Dedifferentiated amniotic fluid mesenchymal stem cell (primary cell): ENCODE results near the gene PTPN3.
A peak's percentile ranks its signal among the peaks of the same experiment; 100 is the strongest.
"Not testable (repeated sequence)": the region's sequence is repeated elsewhere in the genome, so short reads cannot be mapped to it uniquely, and the experiment has no call there.

Experiments
- DNase-seq: peaks from one replicate; pipeline ENCODE4 v3.0.0-alpha.2; 2016; ENCODE audit errors: extremely low spot score

Gene PTPN3, protein sequence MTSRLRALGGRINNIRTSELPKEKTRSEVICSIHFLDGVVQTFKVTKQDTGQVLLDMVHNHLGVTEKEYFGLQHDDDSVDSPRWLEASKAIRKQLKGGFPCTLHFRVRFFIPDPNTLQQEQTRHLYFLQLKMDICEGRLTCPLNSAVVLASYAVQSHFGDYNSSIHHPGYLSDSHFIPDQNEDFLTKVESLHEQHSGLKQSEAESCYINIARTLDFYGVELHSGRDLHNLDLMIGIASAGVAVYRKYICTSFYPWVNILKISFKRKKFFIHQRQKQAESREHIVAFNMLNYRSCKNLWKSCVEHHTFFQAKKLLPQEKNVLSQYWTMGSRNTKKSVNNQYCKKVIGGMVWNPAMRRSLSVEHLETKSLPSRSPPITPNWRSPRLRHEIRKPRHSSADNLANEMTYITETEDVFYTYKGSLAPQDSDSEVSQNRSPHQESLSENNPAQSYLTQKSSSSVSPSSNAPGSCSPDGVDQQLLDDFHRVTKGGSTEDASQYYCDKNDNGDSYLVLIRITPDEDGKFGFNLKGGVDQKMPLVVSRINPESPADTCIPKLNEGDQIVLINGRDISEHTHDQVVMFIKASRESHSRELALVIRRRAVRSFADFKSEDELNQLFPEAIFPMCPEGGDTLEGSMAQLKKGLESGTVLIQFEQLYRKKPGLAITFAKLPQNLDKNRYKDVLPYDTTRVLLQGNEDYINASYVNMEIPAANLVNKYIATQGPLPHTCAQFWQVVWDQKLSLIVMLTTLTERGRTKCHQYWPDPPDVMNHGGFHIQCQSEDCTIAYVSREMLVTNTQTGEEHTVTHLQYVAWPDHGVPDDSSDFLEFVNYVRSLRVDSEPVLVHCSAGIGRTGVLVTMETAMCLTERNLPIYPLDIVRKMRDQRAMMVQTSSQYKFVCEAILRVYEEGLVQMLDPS

DNA sequence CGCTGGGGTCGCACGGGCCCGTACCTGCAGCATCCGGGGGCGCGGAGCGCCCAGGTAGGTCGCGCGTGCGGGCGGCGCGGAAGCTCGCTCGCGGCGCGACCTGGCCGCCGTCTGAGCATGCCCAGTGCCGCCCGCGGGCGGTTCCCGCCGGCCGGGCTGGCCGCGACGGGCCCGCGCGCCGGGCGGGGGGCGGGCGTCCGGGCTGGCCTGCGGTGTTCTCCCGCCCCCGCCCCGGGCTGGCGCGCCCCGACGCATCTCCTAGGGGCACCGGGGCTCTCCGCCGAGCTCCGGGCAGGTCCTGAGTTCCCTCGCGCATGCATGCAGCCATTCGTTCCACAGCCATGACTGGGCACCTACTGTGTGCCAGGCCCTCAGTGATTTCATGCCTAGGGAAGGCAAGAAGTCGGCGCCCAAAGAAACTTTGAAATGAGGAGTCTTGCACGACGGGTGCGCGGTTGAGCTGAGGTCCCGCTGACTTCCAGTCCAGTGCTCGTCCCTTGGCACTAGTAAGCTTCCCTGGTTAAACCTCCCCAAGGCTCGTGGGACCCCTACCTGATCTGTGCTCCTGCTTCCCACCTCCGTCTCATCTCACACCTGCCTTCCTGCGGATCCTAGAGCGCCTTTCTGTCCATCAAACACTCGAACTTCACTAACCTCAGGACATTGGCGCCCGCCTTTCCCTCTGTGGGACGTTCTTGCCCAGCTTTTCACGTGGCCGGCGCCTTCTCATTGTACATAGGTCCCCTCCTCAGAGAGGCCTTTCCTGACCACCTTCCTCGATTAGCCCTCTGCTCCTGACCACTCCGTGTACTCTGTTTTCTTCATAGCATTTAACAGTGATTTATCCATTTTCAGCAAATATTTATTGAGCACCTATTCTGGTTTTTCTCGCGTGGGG, at the start of gene PTPN3:
Gene PTPN3, minus strand, starts transcription at position 113 of the 898 bp plus-strand sequence. CDS start 34,873 bp downstream, outside the sequence.
- DNase-seq = no peak

GRCh38 chr9:109544954-109545353, 46.8 kb upstream of the PTPN3 start:
- DNase-seq = not testable (repeated sequence)

DNA sequence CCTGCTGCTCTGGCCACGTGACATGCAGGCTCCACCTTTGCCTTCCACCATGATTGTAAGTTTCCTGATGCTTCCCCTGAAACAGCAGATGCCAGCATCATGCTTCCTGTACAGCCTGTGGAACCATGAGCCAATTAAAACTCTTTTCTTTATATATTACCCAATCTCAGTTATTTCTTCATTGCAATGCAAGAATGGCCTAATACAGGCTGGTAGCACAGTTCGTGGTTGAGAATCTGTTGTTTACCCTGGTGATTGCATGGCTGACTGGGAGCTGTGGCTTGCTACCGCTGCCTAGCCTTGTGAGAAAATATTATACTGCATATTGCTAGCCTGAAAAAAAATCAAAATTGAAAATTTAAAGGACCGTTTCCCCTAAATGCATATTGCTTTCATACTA, 44.8 kb upstream of the PTPN3 start:
- no peak for DNase-seq

GRCh38 chr9:109538346-109538745, 40.2 kb upstream of the PTPN3 start:
- no peak for DNase-seq

DNA sequence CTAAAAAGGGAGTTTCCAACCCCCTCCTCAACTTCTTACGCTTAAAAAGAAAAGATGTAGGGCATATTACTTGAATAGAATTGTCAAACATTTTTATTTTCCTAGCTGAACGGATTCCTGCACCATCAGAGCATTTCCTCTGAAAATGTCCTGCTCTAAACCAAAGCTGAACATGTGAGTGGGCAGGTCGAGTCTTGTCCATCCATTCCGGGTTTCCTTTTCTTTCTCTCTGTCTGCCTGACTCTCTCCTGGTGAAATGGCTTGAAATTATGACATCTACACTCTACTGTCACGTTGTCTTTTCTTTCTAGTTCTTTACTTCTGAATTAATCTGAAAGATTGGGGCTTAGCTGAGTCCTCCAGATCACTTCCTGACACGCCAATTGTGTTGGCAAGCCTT, 39.2 kb upstream of the PTPN3 start:
- no peak for DNase-seq

DNA sequence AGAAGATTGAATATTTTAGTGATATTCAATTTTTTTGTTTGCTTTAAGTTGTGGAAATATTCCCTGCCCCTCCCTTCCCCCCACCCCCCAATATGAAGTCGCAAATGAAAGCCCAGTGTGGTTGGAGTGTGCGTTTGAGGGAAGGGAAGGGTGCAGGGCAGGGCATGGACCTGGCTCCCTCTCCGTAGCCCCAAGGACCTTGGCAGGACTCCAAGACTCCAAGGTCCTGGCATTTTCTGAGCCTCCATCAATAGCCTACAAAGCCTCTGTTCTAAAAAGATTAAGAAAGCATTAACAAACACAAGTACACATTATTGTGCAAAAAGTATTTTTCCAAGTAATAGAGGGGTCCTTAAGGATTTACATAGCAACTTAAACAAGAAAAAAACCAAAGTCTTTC, 38.8 kb upstream of the PTPN3 start:
- DNase-seq = no peak

DNA sequence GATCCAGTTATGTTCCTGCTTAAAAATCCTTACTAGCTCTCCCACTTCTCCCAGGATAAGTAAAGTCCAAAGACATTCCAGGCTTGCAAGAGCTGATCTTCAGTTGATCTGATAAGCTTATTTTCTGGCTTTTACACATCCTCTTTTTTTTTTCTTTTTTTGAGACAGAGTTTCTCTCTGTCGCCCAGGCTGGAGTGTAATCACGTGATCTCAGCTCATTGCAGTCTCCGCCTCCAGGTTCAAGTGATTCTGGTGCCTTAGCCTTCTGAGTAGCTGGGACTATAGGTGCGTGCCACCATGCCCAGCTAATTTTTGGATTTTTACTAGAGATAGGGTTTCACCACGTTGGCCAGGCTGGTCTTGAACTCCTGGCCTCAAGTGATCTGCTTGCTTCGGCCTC, 37.3 kb upstream of the PTPN3 start:
- no peak for DNase-seq

- no peak for DNase-seq
Measured at GRCh38 chr9:109534151-109534550, 36.0 kb upstream of the PTPN3 start.

DNA sequence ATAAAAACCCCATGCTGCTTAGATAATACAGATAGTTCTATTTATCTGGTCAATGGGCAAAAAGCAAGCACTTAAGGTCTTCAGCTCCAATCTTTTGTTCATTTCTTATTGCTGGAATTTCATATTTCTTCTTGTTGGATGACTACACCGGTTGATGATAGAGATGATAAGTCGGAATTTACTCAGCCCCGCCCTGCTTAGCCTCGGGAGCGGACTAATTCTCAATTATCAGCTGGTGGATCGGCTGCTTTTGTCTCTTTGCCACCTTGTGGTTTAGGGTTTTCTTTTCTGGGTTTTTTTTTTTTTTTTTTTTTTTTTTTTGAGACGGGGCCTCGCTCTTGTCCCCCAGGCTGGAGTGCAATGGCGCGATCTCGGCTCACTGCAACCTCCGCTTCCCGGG, 34.5 kb upstream of the PTPN3 start:
- DNase-seq = not testable (repeated sequence)

DNA sequence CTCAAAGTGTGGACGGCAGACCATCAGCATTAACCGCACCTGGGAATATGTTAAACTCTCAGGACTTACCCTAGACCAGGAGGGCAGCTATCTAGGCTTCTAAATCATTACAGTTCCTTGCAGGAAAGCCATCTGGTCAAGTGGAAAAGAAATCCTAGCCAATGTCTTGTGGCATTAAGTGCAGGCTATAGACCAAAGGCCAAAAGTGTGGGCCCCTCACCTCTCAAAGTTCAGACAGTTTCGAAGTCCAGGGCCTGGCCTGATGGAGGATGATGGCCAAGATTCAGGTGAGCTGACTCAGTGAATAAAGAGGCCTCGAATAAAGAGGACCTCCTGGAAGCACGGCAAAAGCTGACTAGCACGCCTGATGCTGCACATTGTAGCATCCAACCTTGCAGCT, 24.0 kb upstream of the PTPN3 start:
- no peak for DNase-seq

GRCh38 chr9:109520475-109521132, 22.5 kb upstream of the PTPN3 start:
- peak; percentile 87 for DNase-seq

DNA sequence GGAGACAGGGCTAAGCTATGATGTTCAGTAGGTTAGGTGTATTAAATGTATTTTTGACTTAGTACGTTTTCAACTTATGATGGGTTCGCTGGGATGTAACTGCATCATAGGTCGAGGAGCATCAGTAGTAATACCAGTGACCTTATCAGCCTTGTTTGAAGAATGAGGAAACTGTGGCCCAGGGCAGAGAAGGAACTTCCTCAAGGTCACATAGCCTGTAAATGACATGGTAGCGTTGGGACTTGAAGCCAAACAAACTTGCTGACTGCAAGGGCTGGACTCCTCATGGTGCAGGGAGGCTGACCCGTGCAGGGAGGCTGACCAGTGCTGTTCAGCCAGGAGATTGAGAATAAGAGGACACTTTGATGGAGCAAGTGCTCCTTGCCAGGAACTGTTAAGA, 21.3 kb upstream of the PTPN3 start:
- no peak for DNase-seq

DNA sequence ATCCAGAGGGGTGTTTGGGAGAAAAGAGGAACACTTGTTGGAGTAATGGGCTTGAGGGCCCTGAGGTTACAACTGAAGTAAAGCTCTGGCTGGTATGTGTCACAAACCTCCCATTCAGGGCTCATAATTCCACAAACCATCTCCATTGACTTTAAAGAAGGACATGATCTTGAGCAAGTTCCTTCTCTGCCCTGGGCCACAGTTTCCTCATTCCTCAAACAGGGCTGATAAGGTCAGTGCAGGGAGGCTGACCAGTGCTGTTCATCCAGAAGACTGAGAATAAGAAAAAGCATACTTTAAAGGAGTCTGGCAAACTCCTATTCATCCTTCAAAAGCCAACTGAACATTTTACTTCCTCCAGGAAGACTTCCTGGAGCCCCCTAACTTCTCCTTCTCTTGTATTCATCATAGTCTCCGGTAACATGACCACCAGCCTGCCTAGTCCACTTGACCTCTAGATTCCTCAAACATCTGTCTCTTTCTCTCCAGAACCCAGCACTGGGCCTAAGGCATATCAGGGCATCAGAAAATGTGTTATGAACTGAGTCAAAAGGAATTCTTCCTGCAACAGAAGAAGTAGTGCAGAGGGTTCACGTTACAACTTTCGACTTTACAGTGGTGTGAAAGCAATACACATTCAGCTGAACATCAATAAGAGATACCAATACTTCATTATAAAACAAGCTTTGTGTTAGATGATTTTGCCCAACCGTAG, 20.7 kb upstream of the PTPN3 start:
- no peak for DNase-seq

GRCh38 chr9:109517901-109518377, 19.8 kb upstream of the PTPN3 start:
- no peak for DNase-seq

GRCh38 chr9:109513871-109514270, 15.8 kb upstream of the PTPN3 start:
- no peak for DNase-seq

DNA sequence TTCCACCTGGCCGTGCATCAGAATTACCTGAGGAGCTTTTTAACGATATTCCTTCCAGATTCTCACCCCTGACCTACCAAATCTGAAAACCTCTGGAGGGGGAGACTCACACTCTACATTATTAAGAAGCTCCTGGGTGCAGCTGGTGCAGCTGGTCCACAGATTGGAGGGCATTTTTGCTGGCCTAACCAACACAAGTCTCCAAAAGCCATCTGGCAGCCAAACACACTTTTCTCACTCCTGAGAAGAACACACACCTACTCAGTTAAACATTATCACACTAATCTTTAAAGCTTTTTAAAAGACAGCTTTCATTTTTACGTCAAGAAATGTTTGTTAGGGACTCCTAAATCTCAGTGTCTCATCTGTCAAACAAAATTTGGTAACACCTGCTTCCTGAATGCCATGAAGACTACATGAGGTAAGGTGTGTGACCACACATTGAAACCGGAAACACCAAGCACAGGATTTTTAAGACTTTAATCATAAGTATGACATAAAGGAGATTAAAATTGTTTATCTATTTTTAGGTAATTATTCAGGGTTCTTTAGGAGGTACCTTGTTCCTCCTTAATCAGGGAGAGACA, 14.2 kb upstream of the PTPN3 start:
- no peak for DNase-seq

DNA sequence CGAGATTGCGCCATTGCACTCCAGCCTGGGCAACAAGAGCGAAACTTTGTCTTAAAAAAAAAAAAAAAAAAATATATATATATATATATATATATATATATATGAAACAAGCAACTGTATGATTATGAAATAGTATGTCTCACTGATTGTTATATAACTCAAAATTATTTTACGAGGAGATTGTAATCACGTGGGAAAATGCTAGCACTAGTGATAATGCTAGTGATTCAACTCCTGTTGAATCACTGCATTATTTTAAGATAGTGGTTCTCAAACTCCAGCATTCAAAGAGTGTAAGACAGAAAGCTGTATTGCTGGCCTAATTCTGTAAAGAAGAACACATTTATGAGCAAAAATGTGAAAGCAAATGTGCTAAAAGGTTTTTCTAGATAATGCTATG, 12.4 kb upstream of the PTPN3 start:
- no peak for DNase-seq

DNA sequence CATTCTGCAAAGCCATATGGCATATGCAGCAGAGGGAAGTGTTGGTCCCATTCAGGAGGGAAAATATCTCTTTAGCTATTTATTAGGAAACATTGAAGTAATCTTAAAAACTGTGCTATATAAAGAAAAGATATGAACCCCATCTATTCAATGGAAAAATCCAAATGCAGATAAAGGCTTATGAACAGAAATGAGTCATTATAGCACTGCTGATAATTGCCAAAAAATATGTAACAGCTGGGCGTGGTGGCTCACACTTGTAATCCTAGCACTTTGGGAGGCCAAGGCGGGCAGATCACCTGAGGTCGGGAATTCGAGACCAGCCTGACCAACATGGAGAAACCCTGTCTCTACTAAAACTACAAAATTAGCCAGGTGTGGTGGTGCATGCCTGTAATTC, 11.9 kb upstream of the PTPN3 start:
- not testable (repeated sequence) for DNase-seq

- DNase-seq = no peak
Measured at GRCh38 chr9:109509611-109510010, 11.5 kb upstream of the PTPN3 start.

- DNase-seq = peak; percentile 84
Measured at GRCh38 chr9:109507421-109507838, 9.3 kb upstream of the PTPN3 start.
